Erythroblast (primary cell): Measurements from ENCODE around the gene DNAJC8.

Experiments
- GATA1 ChIP-seq: IDR thresholded peaks from 2 replicates; pipeline ENCODE4 v1.6.1; 2011; ENCODE audit warnings: low read depth, mild to moderate bottlenecking, control low read depth, low read length, moderate library complexity
- POLR2A ChIP-seq: IDR thresholded peaks from 2 replicates; pipeline ENCODE4 v1.6.1; 2011; ENCODE audit warnings: mild to moderate bottlenecking, low read length

DNA sequence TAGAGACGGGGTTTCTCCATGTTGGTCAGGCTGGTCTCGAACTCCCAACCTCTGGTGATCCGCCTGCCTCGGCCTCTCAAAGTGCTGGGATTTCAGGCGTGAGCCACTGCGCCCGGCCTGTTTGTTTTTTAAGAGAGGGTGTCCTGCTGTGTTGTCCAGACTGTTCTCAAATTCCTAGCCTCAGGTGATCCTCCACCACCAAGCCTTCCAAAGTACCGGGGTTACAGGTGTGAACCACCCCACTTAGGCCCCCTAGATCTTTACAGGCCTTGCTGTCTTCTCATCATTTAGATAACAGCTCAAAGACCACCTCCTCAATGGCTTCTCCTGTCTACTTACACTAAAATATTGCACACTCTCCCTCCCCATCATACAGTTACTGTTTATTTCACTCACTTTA is 32.7 kb upstream of the DNAJC8 start:
- TF ChIP-seq POLR2A (no peak), GATA1 (no peak)
